GM12874 (cell line): ENCODE results near the gene RALGAPA2.

Experiments
- TF ChIP-seq, protein P1 (sequence below): IDR thresholded peaks from 2 replicates; pipeline ENCODE4 v1.5.1; 2011; ENCODE audit warnings: low read depth, mild to moderate bottlenecking, control low read depth, low read length, moderate library complexity; ENCODE audit not compliant: insufficient read depth

The RALGAPA2 gene

DNA sequence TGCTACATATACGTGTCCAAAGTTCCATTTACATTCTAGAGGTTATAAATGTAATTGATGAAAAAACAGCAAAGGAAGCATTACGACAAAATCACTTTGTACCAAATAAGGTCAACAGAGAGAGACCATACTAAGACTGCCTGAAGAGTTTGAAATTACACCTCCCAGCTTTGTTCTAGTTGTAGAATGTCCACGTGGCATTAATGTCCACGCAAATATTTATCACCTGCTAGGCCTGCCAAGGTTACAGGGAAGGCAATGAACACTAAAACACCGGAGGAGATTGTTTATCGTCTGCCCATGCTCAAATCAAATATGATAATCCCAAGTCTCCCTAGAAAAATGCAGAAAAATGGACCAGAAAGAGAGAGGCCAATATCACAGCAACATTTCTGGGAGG lies 6.2 kb downstream of the RALGAPA2 start:
- TF ChIP-seq, protein P1, sequence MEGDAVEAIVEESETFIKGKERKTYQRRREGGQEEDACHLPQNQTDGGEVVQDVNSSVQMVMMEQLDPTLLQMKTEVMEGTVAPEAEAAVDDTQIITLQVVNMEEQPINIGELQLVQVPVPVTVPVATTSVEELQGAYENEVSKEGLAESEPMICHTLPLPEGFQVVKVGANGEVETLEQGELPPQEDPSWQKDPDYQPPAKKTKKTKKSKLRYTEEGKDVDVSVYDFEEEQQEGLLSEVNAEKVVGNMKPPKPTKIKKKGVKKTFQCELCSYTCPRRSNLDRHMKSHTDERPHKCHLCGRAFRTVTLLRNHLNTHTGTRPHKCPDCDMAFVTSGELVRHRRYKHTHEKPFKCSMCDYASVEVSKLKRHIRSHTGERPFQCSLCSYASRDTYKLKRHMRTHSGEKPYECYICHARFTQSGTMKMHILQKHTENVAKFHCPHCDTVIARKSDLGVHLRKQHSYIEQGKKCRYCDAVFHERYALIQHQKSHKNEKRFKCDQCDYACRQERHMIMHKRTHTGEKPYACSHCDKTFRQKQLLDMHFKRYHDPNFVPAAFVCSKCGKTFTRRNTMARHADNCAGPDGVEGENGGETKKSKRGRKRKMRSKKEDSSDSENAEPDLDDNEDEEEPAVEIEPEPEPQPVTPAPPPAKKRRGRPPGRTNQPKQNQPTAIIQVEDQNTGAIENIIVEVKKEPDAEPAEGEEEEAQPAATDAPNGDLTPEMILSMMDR, result no peak

DNA sequence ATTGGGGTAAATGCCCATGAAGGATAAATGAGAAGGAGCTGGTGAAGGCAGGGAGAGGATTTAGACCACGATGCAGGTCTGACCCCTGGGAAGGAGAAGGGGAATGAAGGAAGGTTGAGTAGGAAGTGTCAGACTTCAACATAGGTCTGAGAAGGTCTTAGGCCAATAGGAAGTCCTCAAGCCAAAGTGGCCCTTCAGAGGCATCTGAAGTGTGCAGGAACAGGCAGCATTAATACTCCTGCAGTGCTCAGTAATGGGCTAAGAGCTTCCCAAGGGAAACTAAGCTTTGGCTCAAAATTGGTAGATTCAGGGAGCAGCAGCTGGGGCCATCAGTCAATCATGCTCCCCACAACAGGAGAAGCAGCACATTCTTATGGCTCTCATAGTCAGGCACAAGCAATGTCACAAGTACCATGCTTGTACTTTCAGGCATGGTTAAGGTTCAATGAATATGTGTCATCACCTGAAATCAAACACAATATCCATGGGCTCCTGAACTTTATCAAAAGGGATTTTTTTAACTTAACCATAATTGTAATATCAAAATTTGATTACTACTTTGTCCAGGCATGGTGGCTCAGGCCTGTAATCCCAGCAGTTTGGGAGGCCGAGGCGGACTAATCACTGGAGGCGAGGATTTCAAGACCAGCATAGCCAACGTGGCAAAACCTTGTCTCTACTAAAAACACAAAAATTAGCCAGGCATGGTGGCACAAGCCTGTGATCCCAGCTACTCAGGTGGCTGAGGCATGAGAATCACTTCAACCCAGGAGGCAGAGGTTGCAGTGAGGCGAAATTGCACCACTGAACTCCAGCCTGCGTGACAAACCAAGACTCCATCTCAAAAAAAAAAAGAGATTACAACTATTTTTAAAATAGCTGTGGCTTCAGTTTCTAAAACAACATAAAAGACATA lies 9.9 kb downstream of the RALGAPA2 start:
- TF ChIP-seq, protein P1, result no peak

DNA sequence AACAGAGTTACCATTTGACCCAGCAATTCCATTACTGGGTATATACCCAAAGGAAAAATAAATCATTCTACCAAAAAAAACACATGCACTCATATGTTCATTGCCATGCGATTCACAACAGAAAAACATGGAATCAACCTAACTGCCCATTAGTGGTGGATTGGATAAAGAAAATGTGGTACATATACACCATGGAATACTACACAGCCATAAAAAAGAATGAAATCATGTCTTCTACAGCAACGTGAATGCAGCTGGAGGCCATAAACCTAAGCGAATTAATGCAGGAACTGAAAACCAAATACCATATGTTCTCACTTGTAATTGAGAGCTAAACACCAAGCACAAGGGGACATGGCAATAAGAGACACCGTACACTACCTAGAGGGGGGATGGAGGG lies 12.5 kb downstream of the RALGAPA2 start:
- TF ChIP-seq, protein P1, result no peak

DNA sequence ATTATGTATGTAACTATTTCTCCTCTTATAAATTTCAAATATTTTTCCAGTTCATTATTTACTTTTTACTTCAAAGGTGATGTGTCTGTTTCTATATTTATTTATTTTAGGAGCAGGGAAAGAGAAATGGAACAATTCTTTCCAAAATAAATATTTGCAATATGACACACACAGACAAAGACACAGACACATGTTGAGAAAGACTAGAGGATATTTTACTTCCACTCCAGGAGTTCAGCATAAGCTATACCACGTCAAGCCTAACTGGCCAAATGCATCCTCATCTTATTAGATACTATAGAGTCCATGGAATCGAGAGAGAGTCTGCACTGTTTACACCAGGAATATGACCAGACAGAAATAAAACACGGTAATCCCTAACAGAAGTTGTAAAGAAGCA lies 13.3 kb downstream of the RALGAPA2 start:
- TF ChIP-seq, protein P1, result no peak

DNA sequence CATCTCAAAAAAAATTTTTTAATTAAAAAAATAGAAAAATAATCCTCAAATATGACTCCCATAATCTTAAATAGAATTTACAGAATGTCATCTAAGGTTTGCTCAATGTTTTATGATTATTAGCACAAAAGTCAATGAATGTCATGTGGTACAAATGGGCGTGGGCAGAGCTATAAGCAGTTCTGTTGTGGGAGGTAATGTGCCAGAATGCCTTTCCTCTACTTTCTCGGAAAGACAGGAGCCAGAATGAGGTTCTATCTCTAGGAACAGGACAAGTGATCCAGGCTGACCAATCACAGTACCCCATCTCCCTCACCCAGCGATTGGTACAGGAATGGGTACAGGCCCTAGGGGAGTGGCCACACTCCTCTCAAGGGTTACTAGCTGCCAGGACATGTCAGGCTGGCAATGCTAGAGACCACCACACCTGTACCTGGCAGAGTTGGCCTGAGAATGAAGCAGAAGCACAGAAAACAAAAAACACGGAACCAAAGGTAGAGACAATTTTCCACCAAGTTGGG lies 15.1 kb downstream of the RALGAPA2 start:
- TF ChIP-seq, protein P1, result no peak

DNA sequence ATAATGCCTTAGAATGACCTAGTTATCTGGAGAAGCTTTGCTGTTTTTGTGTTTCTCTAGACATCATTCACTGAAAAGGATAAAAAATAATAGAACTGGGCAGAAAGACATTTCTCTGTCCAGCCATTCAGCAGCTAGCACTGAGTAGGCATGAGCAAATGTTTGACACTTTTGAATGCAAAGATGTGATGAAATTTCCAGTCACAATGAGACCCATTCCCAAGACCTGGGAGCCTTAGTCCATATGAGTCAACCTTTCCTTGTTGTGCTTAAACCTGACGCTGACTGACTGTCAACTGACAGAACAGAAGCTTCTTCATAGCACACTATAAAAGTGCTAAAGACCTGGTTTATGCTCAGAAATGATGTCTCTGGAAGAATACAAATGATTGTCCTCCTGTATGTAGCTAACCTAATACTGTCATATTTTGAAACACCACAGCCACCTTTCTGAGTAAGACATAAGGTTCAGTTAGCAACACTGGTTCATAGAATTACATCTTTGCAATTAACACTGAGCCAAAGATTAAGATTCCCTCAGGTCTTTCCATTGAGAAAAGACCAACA lies 17.1 kb downstream of the RALGAPA2 start:
- TF ChIP-seq, protein P1, result no peak

DNA sequence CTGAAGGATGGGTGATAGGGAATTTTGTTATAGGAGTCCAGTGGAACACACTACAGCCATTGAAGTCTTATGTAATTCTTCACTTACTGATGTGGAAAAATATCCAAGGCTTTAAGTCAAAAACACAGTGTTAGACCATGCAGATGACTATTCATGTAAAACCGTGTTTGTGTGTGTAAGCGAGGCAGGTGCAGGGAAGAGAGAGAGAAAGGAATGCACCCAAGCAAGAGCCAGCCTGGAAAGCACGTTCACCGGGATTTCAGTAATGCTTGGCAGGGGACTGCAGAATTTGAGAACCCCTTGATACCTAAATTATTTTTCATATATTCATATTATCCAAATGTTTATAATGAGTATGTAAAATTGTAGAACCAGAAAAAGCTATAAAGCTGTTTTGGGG lies 17.9 kb downstream of the RALGAPA2 start:
- TF ChIP-seq, protein P1, result no peak
